Measurements from ENCODE around the gene GPR137. TPM values are rescaled to one million over a fixed set of nuclear protein-coding genes. Genes with fewer than 3 reads are reported as not detected.

The GPR137 gene
- total RNA-seq, 1 donor from 2014 or later: 38.0 TPM

DNA sequence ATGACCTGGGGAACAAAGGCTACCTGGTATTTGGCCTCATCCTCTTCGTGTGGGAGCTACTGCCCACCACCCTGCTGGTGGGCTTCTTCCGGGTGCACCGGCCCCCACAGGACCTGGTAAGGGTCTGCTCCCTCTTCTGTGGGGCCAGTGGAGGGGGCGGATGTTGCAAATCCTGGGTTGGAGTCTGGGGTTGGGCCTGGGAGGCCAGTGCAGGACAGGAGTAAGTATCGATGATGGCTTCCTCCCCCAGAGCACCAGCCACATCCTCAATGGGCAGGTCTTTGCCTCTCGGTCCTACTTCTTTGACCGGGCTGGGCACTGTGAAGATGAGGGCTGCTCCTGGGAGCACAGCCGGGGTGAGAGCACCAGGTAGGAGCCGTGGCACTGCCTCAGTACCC, 2.7 kb downstream of the GPR137 start:
- no peak for DNase-seq (ENCODE audit: low spot score)
- Mint-ChIP-seq H3K27me3 (ENCODE audit: low read depth) (peaks cover 22% of the 10 kb centered on the region), H3K4me1 (ENCODE audit: low read depth) (peaks cover 12% of the 10 kb centered on the region), H3K27ac (no peak overlapping the region), H3K9me3 (no peaks in the 10 kb centered on the region), H3K4me3 (ENCODE audit: low read depth) (no peak overlapping the region), H3K36me3 (ENCODE audit: low read depth) (no peaks in the 10 kb centered on the region)
- intact Hi-C loops (cut with micrococcal nuclease): no loop called here

DNA sequence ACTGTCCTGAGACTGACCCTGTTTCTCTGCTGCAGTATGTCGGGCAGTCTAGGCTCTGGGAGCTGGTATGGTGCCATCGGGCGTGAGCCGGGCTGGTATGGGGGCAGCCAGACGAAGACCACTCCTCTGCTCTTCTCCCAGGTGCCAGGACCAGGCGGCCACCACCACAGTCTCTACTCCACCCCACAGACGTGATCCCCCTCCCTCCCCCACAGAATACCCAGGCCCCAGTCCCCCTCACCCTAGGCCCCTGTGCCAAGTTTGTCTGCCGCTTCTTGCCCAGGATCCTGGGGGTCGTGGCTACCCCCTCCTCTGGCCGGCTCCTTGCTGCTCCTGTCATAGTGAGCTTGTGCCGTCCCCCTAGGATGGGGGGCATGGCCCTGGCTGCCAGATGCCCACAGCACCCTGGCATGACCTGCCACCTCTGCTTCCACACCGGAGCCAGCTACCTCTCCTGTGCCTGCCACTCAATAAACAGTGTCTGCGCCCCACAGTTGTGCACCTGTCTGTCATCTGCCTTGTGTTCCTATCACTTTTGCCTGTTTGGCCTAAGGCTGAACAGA, 3.4 kb downstream of the GPR137 start:
- Mint-ChIP-seq H3K4me1 (ENCODE audit: low read depth) (peaks cover 10% of the 10 kb centered on the region), H3K9me3 (no peaks in the 10 kb centered on the region), H3K27me3 (ENCODE audit: low read depth) (peaks cover 29% of the 10 kb centered on the region), H3K27ac (no peak overlapping the region), H3K36me3 (ENCODE audit: low read depth) (no peaks in the 10 kb centered on the region), H3K4me3 (ENCODE audit: low read depth) (no peak overlapping the region)
- intact Hi-C loops (cut with micrococcal nuclease): no loop called here
- no peak for DNase-seq (ENCODE audit: low spot score)

DNA sequence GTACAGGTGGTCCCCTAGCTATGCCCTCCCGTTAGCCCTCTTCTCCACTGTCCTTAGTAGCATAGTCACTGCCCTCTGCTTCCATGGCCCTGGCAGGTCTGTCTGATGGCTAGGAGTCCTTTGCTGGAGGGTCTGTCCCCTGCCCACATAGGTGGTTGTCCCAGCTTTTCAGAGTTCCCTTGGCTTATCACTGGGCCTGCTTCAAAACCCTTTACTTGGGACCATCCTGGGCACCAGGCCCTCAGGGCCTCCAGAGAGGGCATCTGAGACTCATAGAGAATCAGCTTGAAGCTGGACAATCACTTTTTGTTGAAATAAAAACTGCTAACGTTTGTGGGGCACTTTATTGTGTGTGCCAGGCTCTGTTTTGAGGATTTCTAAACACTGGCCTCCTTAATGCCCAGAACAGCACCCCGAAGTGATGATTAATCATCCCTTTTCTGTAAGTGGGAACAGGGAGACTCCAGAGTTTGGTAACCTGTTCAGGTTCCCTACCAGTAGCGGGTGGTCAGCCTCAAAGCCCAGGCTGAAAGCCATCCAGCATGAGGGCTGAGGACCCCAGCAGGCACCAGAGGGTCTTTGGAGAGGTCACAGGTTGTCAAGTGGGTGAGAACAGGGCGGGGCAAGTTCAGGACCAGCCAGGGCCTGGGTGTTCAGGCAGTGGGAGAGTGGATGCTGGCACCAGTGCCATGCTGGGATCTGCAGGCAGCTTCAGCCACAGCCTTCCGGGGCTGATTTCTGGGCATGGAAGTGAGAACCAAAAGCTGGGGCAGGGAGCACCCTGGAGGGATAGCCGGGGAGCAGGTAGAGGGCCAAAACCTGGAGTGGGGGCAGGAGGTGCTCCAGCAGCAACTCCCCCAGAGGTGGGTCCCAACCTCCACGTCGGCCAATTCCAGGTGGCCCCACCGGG, 5.0 kb downstream of the GPR137 start:
- H3K36me3 Mint-ChIP-seq (ENCODE audit: low read depth): no peaks in the 10 kb centered on the region
- no peak overlapping the region for H3K4me3 Mint-ChIP-seq (ENCODE audit: low read depth)
- H3K27ac Mint-ChIP-seq: no peak overlapping the region
- DNase-seq (ENCODE audit: low spot score): no peak
- intact Hi-C loops (cut with micrococcal nuclease): no loop called here
- peaks cover 41% of the 10 kb centered on the region for H3K27me3 Mint-ChIP-seq (ENCODE audit: low read depth)
- H3K4me1 Mint-ChIP-seq (ENCODE audit: low read depth): peaks cover 10% of the 10 kb centered on the region
- H3K9me3 Mint-ChIP-seq: no peaks in the 10 kb centered on the region

DNA sequence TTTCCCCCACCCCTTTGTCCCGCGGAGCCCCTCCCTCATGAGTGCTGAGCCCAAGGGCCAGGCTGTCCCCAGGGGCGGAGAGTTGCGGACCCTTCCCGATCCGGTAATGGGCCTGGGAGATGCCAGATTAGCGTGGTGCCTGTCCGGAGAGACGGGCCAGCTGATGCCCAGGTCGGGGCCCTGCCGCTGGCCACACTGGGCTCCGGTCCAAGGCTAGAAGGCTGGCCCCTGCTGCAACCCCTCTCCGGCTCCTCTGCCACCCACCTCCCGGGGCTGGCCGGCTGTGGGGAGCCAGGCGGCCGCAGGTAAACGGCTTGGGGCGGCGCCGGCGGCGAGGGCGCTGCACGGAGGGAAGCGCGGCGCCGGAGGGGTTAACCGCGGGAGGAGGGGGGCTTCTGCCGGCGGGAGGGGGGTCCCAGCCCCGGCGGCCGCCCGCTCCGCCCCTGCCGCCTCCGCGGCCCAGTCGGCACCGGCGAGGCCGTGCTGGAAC, 5.7 kb downstream of the GPR137 start, which contains the start of gene KCNK4:
TSS of gene KCNK4 (plus strand) at position 41 of the 490 bp plus-strand sequence. CDS start 1,717 bp downstream, outside the sequence.
- H3K4me3 Mint-ChIP-seq (ENCODE audit: low read depth): no peak within 1 kb of the TSS
- intact Hi-C loops (cut with micrococcal nuclease): no loop called here
- H3K36me3 Mint-ChIP-seq (ENCODE audit: low read depth): no peaks in the 10 kb centered on the region
- no peak for DNase-seq (ENCODE audit: low spot score)
- H3K9me3 Mint-ChIP-seq: no peaks in the 10 kb centered on the region
- no peak within 1 kb of the TSS for H3K27ac Mint-ChIP-seq
- peaks cover 48% of the 10 kb centered on the region for H3K27me3 Mint-ChIP-seq (ENCODE audit: low read depth)
- H3K4me1 Mint-ChIP-seq (ENCODE audit: low read depth): peaks cover 9% of the 10 kb centered on the region

DNA sequence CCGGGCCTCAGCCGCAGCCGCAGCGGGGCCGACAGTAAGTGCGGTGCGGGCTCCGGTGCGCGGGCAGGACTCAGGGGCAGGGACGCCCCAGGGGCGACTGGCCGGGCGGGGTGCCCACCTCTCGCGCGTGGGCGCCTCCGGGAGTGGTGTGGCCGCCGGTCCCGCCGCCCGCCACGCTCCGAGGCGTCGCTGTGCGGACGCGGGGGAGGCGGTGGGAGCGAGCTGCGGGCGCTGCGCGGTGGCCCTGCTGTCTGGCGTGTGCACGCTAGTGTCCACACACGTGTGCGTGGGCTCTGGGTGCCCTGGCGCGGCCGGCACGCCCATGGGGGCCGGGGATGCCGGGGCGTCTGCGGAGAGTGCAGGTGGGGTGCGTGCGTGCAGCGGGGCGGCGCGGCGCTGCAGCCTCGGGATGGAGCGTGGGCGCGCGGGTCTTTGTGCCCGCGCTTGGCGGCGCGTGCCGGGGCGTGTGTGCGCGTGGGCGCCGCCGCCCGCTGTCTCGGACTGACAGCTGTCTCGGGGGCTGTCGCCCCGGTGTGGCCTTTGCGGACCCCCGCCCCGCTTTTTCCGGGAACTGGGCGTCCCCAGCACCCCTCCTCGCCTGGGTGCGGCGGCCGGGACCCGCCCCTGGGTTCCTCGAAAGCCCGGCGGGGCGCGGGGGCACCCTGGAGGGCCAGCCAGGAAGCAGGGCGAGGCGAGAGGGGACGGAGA, 6.3 kb downstream of the GPR137 start:
- Mint-ChIP-seq H3K36me3 (ENCODE audit: low read depth) (no peaks in the 10 kb centered on the region), H3K4me3 (ENCODE audit: low read depth) (no peak overlapping the region), H3K9me3 (no peaks in the 10 kb centered on the region), H3K27me3 (ENCODE audit: low read depth) (peaks cover 54% of the 10 kb centered on the region), H3K4me1 (ENCODE audit: low read depth) (peaks cover 6% of the 10 kb centered on the region), H3K27ac (no peak overlapping the region)
- intact Hi-C loops (cut with micrococcal nuclease): no loop called here
- no peak for DNase-seq (ENCODE audit: low spot score)

DNA sequence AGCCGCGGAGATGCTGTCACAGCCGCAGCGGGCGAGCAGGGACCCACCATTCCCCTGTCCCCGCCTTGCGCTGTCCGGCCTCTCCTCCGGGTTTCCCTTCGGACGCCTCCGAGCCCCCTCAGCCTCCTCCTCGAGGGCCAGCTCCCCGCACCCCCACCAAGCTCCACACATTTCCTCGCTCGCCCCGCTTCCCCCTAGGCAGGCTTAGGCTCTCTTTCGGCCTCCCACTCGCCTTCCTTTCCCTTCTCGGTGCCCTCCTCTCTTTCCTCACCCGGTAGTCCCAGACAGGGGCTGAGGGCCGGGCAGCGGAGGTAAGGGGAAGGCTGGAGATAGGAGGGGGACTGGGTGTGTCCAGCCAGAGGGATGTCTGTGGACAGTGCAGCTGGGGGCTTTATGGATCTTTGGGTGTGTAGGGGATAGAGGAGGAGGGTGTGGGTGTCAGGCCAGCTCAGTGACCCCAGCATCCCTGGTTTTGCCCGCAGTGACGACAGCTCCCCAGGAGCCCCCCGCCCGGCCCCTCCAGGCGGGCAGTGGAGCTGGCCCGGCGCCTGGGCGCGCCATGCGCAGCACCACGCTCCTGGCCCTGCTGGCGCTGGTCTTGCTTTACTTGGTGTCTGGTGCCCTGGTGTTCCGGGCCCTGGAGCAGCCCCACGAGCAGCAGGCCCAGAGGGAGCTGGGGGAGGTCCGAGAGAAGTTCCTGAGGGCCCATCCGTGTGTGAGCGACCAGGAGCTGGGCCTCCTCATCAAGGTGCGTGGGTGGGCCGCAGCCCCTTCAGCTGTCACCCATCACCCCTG, 7.0 kb downstream of the GPR137 start:
- Mint-ChIP-seq H3K4me3 (ENCODE audit: low read depth) (peak overlapping the region; percentile 33), H3K9me3 (no peaks in the 10 kb centered on the region), H3K27me3 (ENCODE audit: low read depth) (peaks cover 61% of the 10 kb centered on the region), H3K27ac (no peak overlapping the region), H3K36me3 (ENCODE audit: low read depth) (no peaks in the 10 kb centered on the region), H3K4me1 (ENCODE audit: low read depth) (peaks cover 6% of the 10 kb centered on the region)
- intact Hi-C loops (cut with micrococcal nuclease): no loop called here
- no peak for DNase-seq (ENCODE audit: low spot score)

DNA sequence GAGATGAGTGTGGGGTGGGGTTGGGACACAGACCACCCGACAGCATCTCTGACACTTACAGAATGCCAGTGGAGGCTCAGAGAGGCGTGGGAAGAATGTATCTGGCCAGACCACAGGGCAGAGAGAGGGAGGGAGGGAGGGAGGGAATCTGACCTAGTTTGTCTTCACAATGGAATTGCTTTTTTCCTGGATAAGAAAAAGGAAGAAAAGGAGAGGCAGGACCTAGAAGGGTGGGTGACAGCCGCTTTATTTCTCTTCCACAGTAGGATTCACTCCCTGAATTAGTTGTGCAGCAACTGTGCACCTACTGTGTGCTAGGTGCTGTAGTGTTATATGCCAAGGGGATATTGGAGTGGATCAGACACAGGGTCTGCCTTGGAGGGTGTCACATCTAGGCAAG, 9.1 kb downstream of the GPR137 start:
- H3K4me3 Mint-ChIP-seq (ENCODE audit: low read depth): no peak overlapping the region
- peaks cover 8% of the 10 kb centered on the region for H3K4me1 Mint-ChIP-seq (ENCODE audit: low read depth)
- no peaks in the 10 kb centered on the region for H3K36me3 Mint-ChIP-seq (ENCODE audit: low read depth)
- no peak overlapping the region for H3K27ac Mint-ChIP-seq
- H3K9me3 Mint-ChIP-seq: no peaks in the 10 kb centered on the region
- no peak for DNase-seq (ENCODE audit: low spot score)
- H3K27me3 Mint-ChIP-seq (ENCODE audit: low read depth): peaks cover 73% of the 10 kb centered on the region
- intact Hi-C loops (cut with micrococcal nuclease): no loop called here

DNA sequence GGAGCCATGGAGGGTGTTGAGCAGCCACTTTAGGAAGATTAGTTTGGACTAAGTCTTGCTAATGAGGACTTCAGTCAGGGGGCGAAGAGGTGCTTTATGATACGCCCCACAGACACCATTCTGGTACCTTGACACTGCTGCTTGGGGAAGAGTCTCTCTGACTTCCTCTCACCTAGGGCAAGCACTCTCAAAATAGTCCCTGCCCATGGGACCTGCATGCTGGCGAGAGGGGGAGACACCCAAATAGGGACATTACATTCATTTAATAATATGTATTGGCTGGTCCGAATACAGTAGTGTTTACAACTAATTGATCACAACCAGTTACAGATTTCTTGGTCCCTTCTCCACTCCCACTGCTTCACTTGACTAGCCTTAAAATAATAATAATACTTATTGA, 10.1 kb downstream of the GPR137 start:
- no peak for DNase-seq (ENCODE audit: low spot score)
- H3K9me3 Mint-ChIP-seq: no peaks in the 10 kb centered on the region
- no peak overlapping the region for H3K4me3 Mint-ChIP-seq (ENCODE audit: low read depth)
- intact Hi-C loops (cut with micrococcal nuclease): no loop called here
- peaks cover 75% of the 10 kb centered on the region for H3K27me3 Mint-ChIP-seq (ENCODE audit: low read depth)
- H3K4me1 Mint-ChIP-seq (ENCODE audit: low read depth): peaks cover 11% of the 10 kb centered on the region
- no peaks in the 10 kb centered on the region for H3K36me3 Mint-ChIP-seq (ENCODE audit: low read depth)
- no peak overlapping the region for H3K27ac Mint-ChIP-seq

DNA sequence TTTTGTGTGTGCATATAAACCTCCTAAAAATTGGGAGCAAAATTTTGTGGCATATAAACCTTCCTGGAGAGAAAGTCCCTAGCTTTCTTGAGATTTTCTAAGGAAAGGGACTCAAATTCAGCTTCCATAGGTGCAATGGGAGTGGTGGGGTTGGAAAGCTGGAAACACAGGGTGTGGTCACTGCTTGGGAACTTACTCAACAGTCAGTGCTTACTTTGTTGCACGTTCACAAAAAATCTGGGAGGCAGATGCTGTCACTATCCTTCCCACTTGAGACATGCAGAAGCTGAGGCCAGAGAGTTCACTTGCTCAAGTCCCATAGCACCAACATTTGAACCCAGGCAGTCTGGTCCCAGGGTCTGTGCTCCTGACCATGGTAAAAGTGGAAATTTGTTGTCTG, 10.6 kb downstream of the GPR137 start:
- no peak for DNase-seq (ENCODE audit: low spot score)
- H3K36me3 Mint-ChIP-seq (ENCODE audit: low read depth): no peaks in the 10 kb centered on the region
- peaks cover 73% of the 10 kb centered on the region for H3K27me3 Mint-ChIP-seq (ENCODE audit: low read depth)
- intact Hi-C loops (cut with micrococcal nuclease): no loop called here
- H3K4me1 Mint-ChIP-seq (ENCODE audit: low read depth): peaks cover 12% of the 10 kb centered on the region
- no peaks in the 10 kb centered on the region for H3K9me3 Mint-ChIP-seq
- H3K4me3 Mint-ChIP-seq (ENCODE audit: low read depth): no peak overlapping the region
- no peak overlapping the region for H3K27ac Mint-ChIP-seq

DNA sequence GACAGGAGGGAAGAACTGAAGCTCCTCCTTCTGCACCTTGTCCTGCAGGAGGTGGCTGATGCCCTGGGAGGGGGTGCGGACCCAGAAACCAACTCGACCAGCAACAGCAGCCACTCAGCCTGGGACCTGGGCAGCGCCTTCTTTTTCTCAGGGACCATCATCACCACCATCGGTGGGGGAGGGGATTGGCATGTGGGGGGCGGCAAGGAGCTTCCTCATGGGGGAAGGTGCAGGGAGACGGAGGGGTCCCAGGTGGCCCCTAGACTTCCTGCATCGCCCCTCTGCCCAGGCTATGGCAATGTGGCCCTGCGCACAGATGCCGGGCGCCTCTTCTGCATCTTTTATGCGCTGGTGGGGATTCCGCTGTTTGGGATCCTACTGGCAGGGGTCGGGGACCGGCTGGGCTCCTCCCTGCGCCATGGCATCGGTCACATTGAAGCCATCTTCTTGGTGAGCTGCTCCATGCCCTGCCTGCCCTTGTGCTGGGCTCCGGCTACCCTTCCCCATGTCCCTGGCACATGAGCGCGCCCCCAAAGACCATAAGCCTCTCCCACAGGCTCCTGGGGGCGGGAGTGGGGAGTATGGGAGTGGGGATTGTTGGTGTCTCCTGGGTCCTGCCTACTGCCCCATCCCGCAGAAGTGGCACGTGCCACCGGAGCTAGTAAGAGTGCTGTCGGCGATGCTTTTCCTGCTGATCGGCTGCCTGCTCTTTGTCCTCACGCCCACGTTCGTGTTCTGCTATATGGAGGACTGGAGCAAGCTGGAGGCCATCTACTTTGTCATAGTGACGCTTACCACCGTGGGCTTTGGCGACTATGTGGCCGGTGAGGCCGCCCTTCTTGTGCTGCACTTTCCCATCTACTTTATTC, 11.4 kb downstream of the GPR137 start:
- H3K36me3 Mint-ChIP-seq (ENCODE audit: low read depth): no peaks in the 10 kb centered on the region
- no peaks in the 10 kb centered on the region for H3K9me3 Mint-ChIP-seq
- H3K4me3 Mint-ChIP-seq (ENCODE audit: low read depth): no peak overlapping the region
- H3K27ac Mint-ChIP-seq: no peak overlapping the region
- H3K4me1 Mint-ChIP-seq (ENCODE audit: low read depth): peaks cover 12% of the 10 kb centered on the region
- peaks cover 73% of the 10 kb centered on the region for H3K27me3 Mint-ChIP-seq (ENCODE audit: low read depth)
- no peak for DNase-seq (ENCODE audit: low spot score)
- intact Hi-C loops (cut with micrococcal nuclease): no loop called here

DNA sequence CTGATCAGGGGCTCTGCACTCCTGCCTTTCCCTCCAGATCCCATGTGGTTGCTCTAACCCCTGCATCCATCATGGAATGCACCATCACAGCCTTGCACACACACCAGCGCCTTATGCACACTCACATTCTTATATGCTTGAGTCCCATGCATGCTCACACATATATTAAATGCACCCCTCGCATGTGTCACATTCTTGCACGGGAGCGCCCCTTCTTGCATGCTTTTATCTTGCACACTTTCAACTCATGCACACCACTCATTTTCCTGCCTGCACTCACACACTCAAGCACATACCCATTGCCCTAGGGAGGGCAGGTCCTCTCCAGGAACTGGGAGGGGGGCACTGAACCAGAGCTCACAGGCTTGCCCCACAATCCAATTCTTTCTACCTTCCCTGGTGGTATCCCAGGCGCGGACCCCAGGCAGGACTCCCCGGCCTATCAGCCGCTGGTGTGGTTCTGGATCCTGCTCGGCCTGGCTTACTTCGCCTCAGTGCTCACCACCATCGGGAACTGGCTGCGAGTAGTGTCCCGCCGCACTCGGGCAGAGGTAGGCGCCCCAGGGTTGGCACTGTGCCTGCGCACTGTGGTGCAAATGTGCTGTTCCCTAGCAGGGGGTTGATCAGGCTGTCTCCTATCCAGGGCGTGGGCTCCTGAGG, 12.2 kb downstream of the GPR137 start:
- Mint-ChIP-seq H3K4me1 (ENCODE audit: low read depth) (peaks cover 9% of the 10 kb centered on the region), H3K27me3 (ENCODE audit: low read depth) (peaks cover 69% of the 10 kb centered on the region), H3K4me3 (ENCODE audit: low read depth) (no peak overlapping the region), H3K36me3 (ENCODE audit: low read depth) (no peaks in the 10 kb centered on the region), H3K9me3 (no peaks in the 10 kb centered on the region), H3K27ac (no peak overlapping the region)
- DNase-seq (ENCODE audit: low spot score): no peak
- intact Hi-C loops (cut with micrococcal nuclease): no loop called here

Data from activated T-helper 2 cell treated with anti-CD3 and anti-CD28 coated beads, Interferon-gamma antibody, Interleukin-2, Interleukin-4, amounts not matched to agents 10 μg/mL and 5 μg/mL and 100 μg/mL, durations not matched to agents 14 hours and 24 hours and 36 hours (primary cell).